Measurements from ENCODE around the gene PSAP.
"Not testable (repeated sequence)": the region's sequence is repeated elsewhere in the genome, so short reads cannot be mapped to it uniquely, and the experiment has no call there.

PSAP gene

DNA sequence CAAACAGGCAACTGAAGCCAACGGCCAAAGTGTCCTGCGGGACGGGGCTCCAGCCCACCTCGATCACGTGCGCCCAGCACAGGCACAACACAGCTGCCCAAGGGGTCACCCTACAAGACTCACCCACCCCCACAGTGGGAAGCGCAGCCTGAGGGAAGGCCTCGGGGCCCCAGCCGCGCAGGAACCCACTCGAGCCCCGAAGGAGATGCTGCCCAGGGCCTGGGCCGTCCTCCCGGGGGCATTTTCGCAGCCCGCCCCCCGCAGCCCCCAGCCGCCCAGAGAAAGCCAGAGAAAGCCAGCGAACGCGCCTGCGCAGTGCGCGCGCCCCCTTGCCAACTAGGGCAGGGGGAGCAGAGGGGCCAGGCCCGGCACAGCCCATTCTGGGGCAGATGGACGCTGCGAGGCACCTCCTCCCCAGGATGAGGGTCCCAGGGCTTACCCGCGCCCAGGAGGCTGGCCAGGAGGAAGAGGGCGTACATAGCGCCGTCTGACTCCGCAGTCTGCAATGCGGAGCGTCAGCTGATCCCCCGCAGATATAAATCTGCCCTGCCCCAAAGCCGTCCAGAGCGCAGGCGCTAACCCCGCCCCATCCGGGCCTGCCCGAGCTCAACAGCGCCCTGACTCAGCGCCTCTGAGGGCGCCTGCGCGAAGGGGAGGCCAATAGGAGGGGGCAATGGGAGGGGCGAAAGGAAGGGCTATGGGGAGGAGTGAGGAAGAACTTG is at the start of gene PSAP:
Gene PSAP, minus strand, starts transcription at position 509 of the 722 bp plus-strand sequence. Its CDS starts 30 bp downstream, at position 479.
- peak; percentile 91 to 98 (median 96) for DNase-seq

DNA sequence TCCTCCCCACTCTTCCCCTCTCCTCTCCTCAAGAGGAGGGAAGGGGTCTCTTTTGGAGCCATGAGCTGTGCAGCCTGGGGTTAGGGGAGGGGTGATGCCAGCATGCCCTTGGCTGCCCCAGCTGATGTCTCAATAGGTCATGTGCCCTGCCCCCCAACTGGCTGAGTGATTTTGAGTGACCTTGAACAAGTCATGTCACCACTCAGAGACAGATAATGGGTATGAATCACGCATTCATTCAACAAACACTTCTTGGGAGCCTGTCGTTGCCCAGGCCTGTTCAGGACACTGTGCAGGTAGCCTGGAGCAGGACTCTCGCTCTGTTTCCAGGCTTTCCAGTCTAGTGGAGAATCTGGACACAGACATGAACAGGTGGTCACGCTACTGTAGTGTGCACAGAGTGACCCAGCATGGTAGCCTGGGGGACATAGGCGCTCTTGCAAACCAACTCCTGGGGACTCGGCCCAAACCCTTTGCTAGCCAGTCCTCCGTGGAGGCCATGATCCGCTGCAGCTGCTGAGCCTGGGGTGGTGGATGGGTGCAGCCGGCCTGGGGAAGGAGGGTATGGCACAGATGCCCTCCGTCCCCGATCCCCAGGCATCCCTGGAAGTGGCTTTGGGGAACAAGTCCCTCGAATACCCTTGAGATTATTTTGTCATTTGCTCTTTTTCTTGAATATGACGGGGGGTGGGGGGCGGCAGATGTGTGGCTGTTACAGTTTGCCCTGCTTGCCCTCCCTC is 49.6 kb upstream of the PSAP start:
- DNase-seq: no peak

DNA sequence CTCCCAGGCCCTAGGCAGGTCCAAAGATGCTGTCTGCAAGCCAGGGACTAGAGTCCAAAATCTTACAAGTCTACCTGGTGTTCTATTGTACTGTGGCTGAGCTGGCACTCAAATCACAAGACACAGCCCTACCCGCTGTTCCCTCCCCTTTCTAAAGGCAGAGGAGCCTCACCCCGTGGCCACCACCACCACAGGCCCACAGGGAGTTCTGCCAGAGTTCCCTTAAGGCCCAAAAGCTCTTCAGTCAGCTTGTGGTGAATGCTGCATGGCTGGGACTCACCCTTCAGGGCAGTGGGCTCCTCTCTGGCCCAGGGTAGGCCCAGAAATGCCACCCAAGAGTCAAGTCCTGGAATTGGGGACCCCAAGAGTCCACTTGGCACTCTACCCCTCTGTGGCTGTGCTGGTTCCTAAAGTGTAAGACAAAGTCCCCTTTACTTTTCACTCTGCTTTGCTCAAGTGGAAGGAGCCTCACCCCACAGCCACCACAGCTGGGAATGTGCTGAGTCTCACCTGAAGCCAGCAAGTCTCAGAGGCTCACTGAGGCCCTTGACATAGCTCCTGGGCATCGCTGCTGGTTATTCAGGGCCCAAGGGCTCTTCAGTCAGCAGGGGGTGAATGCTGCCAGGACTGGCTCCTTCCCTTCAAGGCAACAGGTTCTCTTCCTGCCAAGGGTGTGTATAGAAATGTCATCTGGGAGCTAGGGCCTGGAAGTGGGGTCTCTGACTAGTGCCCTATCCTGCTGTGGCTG is 48.8 kb upstream of the PSAP start:
- DNase-seq: no peak

DNA sequence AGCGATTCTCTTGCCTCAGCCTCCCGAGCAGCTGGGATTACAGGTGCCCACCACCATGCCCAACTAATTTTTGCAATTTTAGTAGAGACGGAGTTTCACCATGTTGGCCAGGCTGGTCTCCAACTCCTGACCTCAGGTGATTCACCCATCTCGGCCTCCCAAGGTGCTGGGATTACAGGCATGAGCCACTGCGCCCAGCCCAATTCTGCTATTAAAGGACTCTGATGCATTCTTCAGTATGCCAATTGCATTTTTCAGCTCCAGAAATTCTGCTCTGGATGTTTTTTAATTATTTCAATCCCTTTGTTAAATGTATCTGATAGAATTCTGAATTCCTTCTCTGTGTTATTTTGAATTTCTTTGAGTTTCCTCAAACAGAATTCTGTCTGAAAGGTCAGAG is 47.3 kb upstream of the PSAP start:
- DNase-seq: not testable (repeated sequence)

DNA sequence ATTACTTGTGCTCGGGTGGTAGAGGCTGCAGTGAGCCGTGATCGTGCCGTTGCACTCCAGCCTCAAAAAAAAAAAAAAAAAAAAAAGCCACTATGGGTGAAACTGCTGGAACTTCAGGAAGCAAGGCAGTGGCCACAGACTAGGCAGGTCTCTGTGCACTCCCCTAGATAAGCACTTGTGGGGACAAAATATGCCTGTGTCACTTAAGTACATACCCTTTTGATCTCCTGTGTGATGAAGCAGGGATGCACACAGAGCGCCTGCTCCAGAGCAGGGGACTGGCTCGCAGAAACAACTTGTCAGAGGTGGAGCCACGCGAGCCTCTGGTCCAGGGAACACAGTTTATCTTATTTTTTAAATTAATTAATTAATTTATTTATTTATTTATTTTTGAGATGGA is 42.9 kb upstream of the PSAP start:
- DNase-seq: no peak

DNA sequence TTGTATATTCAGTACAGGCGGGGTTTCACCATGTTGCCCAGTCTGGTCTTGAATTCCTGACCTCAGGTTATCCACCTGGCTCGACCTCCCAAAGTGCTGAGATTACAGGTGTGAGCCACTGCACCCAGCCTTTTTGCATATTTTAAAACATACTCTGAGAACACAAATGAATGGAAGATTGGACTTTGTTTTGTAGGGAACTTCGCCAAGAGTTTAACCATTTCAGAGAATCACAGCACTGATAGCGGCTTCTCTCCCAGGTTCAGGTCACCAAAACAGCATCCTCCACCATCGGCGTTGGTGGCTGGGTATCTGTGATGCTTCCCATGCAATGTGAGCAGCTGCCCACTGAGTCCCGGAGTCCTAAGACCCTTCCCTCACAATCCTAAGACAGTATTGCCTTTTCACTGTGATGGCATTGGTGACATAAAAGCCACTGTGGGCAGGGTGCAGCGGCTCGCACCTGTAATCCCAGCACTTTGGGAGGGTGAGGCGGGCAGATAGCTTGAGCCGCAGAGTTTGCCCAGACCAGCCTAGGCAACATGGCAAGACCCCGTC is 42.3 kb upstream of the PSAP start:
- DNase-seq: no peak

GRCh38 chr10:71891437-71891836 is 40.4 kb upstream of the PSAP start:
- DNase-seq: no peak

- no peak for DNase-seq
Observed at GRCh38 chr10:71889388-71889987, 38.4 kb upstream of the PSAP start.

DNA sequence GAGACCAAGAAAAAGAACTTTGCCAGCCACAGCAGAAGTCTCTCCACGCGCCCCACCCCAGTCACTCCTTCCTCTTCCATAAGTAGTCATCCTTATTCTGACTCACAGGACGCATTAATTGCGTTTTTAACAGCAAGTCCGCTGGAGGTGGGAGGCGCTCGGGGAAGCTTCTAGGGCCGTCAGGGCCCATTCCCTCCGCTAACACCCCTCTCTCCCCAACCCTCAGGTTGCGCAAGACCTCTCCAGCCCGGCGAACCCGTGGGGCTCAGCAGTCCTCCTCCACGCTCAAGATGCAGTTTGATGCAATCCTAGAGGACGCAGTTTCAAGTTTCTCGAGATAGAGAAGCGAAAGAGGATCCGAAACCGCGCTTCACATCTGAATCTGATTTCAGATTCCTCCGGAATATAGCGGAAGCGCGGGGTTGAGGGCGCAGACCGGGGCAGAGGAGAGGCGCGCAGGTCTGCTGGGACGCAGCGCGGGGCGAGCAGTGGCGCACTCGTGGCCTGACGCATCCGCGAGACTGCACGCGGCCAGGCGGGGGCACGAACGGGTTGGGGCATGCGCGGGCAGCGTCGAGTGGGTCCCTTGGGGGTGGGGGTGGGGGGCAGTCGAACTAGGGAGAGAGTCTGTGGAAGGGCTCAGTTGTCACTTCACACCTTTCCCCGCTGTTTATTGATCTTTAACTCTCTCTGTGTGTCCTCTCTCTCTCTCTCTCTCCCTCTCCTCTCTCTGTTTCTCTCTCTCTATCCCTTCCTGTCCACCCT is 37.8 kb upstream of the PSAP start:
- peak; percentile 17 to 37 (median 32) for DNase-seq

DNA sequence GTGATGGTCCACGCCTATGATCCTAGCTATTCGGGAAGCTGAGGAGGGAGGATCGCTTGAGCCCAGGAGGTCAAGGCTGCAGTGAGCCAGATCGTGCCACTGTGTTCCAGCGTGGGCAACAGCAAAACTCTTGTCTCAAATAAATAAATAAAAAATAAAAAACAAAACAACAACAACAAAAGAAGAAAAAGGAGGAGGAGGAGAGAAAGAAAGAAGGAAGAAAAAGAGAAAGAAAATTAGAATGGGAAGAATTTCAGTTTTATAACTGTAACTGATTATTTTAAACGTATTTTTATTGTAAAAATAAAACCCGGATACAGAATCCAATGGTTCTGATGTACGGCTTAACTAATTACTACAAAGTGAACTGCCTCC is 37.2 kb upstream of the PSAP start:
- no peak for DNase-seq

DNA sequence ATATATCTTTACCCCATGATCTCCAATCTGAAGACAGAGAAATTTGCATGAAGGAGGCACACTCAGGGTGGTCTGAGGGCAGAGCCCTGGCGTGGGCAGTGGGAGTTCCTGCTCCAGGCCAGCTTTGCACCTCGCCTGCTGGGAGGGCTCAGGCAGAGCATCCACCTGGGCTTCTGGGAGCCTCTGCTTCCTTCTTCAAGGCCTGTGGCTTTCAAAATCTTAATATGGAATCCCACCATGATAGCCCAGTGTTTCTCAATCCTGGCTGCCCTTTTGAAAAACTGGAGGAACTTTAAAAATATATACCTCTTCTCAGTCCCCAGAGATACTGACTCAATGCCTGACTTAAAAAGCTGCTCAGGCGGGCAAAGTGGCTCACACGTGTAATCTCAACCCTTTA is 36.7 kb upstream of the PSAP start:
- DNase-seq: no peak

- no peak for DNase-seq
Observed at GRCh38 chr10:71882813-71883659, 32.0 kb upstream of the PSAP start.

DNA sequence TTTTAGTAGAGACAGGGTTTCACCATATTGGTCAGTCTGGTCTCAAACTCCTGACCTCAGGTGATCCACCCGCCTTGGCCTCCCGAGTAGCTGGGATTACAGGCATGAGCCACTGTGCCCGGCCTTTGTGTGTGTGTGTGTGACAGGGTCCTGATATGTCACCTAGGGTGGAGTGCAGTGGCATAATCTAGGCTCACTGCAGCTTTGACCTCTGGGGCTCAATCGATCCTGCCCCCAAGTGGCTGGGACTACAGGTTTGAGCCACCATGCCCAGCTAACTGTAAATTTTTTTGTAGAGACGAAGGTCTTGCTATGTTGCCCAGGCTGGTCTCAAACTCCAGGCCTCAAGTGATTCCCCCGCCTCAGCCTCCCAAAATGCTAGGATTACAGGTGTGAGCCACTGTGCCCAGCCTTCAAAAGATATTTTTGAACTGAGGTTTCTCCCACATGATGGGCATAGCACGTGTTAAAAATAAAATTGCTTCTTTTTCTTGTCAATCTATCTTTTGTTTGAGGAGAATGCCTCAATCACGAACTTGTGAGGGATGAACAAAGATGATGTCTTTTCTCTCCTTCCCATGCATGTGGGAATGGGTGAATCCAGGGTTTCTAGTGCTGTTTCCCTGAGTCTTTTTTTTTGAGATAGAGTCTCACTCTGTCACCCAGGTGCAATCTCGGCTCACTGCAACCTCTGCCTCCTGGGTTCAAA is 30.8 kb upstream of the PSAP start:
- DNase-seq: no peak

DNA sequence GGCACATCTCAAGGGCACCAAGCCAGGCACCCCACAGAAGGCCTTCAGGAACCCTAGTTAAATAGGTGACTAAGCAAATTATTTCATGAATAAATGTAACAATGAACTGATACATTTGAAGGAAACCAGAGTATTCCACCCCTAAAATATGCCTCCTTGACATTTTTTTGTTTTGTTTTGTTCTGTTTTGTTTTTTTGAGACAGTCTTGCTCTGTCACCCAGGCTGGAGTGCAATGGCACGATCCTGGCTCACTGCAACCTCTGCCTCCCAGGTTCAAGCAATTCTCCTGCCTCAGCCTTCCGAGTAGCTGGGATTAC is 30.2 kb upstream of the PSAP start:
- not testable (repeated sequence) for DNase-seq

DNA sequence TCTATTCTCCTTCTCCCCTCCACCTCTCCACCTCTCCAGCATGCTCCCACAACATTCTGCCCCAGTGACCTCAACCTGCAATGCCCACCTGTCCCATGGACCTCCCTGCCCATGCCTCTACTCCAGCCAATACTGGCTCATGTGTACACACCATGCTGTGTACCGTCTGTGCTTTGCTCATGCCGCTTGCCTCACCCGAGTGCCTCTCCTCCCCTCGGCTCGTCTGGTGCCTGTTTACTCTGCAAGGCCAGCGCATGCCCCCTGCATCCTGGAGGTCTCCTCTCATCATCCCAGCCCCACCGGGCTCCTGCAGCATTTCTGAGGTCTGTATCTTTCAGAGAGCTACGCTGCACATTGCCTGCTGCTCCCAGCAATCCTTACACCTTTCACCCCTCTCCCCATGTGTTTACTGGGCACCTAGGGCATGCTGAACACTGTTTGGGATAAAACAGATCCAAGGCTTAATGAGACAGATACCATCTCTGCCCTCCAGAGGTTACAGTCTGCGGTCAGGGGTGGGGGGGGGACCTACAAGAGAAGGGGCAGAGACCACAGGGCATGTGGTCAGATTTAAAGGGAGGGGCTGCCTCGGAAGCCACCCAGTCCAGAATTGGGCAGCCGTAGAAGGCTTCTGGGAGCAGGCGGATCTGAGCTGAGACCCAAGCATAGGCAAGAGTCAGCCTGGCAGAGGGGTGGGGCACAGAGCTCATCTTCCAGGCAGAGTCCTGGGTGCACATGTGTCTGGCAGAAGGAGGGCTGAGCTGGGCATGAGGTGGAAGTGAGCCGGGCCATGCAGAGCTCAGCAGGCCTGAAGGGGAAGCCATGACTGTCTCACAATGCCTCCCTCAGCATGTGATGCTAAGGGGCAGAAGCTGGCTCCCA is 29.6 kb upstream of the PSAP start:
- no peak for DNase-seq

DNA sequence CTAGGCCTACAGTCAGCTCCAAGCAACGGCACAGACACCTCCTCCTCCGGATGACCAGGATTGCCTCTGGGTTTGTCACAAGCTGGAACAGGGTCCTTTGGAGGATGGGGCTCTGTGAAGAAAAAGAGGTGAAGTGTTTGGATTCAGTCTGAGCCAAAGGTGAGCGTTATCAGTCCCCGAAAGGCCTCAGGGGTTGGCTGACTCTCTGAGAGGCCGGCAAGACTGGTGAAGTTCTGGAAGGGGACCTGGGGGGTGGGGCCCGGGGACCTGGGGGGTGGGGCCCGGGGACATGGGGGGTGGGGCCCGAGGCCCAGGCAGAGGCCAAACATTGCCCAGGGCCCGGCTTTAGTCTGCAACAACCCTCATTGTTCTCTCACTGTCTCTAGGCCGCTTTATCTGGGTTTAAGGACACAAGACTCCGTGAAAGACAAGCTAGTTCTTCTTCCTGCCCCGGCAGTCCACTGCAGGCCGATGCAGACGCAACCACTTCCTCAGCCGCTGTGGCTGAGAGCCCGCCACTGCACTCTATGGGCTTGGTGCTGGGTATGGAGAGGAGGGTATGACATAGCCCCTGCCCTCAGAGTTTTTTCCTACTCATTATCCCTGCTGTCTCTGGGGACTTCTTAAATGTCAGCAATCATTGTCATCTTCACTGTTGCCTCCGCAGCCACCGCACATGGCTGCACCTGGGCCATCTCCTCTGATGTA is 27.4 kb upstream of the PSAP start:
- peak in 2 of 4 experiments; percentile 13 to 19 for DNase-seq

GRCh38 chr10:71877821-71878220 is 26.8 kb upstream of the PSAP start:
- DNase-seq: no peak

DNA sequence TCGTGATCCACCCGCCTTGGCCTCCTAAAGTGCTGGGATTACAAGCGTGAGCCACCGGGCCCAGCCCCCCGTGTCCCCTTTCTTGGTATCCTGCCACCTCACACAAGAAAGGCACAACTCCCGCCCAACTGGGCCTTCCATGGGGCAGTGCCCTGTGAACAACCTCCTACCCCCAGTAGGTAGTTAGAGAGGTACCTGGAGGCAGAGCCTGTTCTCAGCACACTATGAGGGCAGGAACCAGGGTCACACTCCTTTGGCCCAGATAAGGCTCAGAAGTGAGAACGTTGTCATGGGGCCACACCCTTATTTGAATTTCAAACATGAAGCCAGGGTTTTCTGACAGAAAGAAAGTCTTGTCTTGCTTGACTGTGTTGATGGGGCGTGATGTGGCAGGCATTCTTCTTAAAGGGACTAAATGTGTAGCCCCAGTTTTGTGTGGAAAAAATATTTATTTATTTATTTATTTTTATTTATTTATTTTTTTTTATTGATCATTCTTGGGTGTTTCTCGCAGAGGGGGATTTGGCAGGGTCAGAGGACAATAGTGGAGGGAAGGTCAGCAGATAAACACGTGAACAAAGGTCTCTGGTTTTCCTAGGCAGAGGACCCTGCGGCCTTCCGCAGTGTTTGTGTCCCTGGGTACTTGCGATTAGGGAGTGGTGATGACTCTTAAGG is 23.8 kb upstream of the PSAP start:
- DNase-seq: not testable (repeated sequence)
